ENCODE measurements around the gene CALML5. TPM values are rescaled to one million over a fixed set of nuclear protein-coding genes. Genes with fewer than 3 reads are reported as not detected.

CALML5 gene
- total RNA-seq, 1 experiment from 2014 or later: not detected

DNA sequence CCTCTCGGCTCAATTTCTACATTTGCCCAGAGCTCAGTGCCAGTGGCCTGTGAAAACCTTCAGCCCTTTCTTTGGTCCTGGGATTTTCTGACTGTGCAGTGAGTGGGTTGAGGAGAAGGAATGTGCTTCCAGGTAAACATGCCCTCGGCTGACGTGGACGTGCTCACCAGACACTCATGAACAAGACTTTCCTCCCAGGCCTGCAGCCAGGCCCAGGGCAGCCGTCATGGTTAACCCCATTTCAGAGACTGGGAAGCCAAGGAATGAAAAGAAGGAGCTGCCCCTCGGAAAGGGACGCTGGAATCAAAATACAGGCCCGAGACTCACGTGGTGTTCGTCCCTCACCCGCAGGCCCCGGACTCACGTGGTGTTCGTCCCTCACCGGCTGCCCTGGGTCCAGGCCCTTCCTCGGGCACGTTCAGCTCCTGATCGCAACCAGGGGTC lies 8.8 kb upstream of the CALML5 start:
- in situ Hi-C loops (cut with HindIII; ENCODE audit: low pct_unique_long_range_greater_than_20kb, low sequenced_read_pairs): no loop called here
- no peak for DNase-seq (ENCODE audit: low read depth)

DNA sequence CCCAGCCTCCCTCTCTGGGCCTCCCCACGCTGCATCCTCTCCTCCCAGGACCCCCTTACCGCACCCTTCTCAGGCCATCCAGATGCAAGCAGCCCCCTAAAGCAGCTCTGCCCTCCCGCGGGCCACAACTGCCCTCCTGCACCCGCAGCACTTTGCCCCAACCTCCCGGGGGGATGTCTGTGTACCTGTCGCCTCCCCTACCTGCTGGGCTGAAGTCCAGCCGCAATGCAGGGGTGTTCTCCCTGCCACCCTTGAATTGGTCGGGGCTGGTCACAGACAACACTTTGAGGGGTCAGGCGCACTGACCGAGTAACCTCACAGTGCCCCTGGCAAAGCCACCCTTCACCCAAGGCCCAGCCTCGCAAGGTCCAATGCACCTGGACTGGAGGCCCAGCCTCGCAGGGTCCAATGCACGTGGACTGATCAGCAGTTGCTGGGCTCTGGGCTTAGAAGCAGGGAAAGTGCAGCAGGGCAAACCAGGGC lies 8.3 kb upstream of the CALML5 start:
- in situ Hi-C loops (cut with HindIII; ENCODE audit: low pct_unique_long_range_greater_than_20kb, low sequenced_read_pairs): no loop called here
- DNase-seq (ENCODE audit: low read depth): no peak

DNA sequence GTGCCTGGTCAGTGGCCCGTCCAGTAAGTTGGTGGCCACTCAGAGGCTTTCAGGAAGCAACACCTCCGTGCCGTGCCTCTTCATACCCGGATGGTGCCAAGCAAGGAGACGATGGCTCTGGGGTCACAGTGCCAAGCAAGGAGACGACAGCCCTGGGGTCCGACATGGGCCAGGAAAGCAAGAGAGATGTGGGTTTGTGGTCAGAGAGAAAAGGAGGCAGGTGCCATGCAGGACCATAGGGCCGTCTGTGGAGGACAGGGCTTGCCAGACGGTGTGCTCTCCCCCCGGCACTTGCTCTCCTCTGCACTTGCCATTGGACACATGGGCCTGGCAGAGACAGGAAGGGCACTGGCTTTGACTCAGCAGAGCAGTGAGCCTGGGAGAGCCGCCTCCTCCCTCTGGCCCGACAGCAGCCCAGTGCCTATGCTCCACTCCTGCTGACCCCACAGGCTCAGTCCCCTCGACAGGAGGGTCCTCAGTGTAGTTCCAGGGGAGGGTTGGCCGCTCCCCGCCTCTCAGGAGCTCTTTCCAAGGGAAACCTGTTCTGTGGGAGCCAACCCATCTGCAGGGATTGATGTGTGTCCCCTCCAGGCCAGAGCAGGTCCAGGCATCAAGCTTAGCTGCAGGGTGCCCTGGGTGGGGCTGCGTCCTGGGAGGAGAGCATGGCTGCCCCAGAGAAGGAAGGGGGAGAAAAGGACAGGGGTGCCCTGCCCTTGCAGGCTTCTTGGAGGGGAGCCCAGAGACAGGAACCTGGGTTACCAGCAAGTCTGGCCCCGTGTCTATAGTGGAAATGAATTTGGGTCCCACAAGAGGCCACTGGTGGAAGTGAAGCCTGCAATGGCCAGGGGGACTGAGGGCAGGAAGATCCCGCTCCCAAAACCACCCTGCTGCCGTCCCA lies 7.6 kb upstream of the CALML5 start:
- in situ Hi-C loops (cut with HindIII; ENCODE audit: low pct_unique_long_range_greater_than_20kb, low sequenced_read_pairs): no loop called here
- no peak for DNase-seq (ENCODE audit: low read depth)

DNA sequence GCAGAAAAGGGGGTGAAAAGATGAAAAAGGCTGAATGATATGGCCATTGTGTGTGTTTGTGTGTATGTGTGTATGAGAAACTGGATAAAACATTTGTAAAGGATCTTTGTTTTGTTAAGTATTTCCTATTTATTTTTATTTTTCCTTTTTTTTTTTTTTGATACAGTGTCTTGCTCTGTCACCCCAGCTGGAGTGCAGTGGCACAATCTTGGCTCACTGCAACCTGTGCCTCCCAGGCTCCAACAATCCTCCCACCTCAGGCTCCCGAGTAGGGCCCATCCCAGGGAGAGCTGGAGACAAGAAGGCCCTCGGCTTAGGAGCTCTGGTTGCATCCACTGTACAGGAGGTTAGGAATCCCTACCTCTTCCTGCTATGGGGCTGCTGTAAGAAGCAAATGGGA lies 6.9 kb upstream of the CALML5 start:
- in situ Hi-C loops (cut with HindIII; ENCODE audit: low pct_unique_long_range_greater_than_20kb, low sequenced_read_pairs): no loop called here
- no peak for DNase-seq (ENCODE audit: low read depth)

DNA sequence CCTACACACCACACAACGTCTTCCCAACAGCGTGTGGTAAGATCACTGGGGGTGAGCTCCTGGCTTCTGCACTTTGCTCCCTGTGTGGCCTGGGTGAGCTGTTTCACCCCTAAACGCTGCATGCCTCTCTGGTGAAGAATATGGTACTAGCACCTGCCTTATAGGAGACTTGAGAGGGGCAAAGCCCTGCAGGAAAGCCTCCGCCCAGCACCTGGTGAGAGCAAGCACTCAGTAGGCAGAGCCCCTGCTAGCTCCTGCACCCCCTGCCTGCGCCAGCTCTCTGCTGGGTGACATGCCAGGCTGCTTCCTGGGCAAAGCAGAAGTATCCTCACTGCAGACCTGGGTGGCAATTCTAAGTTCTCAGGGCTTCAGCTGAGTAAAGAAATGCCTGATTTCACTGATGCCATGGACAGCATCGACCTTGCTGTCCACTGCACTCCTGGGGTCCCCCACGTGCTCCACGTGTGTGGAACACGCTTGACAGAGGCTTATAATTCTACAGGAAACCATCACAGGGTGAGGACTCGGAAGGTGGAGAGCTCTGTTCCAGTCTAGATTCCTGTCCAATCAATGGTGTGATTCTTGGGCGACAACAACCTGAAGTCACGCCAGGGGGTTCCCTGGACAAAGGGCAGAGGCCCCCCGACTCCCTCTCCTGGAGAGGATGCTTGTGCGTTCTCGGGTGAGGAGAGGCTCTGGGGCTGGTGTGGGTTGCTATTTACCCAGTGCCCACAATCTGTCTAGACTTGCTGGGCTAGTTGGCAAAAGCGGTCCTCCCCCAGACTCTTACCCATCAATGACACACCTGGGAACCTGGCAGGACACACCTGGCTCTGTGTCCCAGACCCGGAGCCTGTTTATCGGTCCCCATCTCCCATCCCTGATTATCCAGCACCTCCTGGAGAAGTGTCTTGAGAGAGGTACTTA lies 5.0 kb upstream of the CALML5 start:
- no peak for DNase-seq (ENCODE audit: low read depth)
- in situ Hi-C loops (cut with HindIII; ENCODE audit: low pct_unique_long_range_greater_than_20kb, low sequenced_read_pairs): no loop called here

DNA sequence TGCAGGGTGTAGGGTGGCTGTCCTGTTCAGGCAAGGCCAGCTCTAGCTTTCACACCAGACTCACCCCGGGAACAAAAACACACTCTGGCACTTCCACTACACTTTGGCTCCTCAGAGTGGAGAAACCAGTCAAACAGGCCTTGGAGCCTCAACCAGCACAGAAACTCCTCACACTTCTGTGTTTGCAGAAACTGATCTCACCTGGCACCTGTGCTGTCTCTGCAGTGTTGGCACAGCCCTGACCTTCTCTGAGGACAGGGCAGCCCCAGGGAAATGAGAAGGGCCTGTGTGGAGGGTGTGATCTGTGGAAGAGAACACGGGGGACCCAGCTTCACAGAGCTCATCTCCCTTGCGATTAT lies 4.1 kb upstream of the CALML5 start:
- in situ Hi-C loops (cut with HindIII; ENCODE audit: low pct_unique_long_range_greater_than_20kb, low sequenced_read_pairs): no loop called here
- no peak for DNase-seq (ENCODE audit: low read depth)

DNA sequence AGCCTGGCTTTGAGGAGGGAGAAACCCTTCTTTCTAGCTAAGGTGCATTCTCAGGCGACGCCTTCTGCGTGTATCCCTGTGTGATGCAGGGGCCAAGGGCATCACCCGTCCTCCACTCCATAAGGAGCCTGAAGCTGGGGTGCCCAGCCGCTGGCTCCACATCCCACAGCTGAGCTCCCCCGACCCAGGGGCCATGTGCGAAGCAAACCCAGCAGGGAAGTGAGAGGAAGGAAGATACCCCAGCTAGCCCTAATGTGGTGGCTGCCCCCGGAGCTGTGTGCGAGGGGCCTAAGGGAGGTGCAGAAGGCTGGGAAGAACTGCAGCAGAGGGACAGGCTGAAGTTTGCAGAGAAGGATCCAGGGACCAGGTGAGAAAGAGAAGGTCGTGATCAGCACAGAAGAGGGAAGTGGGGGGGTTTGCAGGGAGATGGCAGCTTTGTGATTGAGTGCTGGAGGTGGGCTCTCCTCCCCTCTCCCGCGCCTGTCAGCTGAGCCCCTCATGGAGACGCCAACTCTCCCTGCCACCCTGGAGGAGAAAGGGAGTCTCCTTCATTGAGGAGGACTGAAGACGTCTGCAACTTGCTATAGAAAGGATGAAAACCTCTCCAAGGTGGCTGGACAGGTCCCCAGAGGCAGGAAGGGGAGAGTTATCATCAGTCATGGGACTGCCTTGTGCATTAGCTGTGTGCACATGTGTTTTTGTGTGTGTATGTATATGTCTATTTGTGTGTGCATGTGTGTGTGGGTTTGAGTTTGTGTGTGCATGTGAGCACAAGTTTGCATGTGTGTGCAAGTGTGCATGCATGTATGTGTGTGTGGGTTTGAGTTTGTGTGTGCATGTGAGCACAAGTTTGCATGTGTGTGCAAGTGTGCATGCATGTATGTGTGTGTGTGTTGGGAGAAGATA lies 3.5 kb upstream of the CALML5 start:
- in situ Hi-C loops (cut with HindIII; ENCODE audit: low pct_unique_long_range_greater_than_20kb, low sequenced_read_pairs): no loop called here
- DNase-seq (ENCODE audit: low read depth): no peak

DNA sequence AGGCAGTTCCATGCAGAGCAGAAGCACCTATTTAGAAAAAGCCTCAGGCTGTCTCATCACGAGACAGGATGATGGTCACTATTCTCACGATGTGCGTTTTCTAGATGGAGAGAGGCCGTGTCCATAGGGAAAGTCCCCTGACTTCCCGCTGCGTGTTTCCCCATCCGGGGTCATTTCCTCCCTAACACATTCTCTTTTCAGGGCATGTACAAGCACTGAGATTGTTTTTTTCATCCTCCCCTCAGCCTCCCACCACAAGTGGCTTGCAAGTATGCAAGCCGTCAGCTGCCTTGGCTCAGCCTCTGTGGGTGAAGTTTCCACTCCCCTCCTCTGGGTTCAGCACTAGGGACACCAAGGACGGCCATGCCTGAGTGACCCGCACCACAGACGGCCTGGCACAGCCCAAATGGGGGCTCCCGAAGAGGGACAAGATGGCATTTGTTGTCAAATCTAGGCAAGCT lies 2.7 kb upstream of the CALML5 start:
- no peak for DNase-seq (ENCODE audit: low read depth)
- in situ Hi-C loops (cut with HindIII; ENCODE audit: low pct_unique_long_range_greater_than_20kb, low sequenced_read_pairs): no loop called here

DNA sequence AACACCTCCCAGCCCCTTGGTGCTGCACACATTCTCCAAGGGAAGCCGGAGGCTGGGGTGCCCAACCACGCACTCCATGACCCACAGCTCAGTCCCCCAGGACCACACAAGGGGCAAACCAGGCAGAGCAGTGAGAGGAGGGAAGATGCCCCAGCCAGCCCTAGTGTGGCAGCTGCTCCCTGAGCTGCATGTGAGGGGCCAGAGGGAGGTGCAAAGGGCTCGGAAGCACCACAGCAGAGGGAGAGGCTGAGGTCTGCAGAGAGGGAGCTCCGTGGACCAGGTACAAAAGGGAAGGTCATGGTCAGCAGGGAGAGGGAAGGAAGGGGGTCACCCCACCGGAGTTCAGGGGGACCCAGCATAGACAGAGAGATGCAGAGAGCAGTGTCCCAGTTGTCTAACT lies 1.5 kb upstream of the CALML5 start:
- in situ Hi-C loops (cut with HindIII; ENCODE audit: low pct_unique_long_range_greater_than_20kb, low sequenced_read_pairs): no loop called here
- DNase-seq (ENCODE audit: low read depth): no peak

GRCh38 chr10:5500162-5500670 lies 846 bp upstream of the CALML5 start:
- DNase-seq (ENCODE audit: low read depth): no peak

DNA sequence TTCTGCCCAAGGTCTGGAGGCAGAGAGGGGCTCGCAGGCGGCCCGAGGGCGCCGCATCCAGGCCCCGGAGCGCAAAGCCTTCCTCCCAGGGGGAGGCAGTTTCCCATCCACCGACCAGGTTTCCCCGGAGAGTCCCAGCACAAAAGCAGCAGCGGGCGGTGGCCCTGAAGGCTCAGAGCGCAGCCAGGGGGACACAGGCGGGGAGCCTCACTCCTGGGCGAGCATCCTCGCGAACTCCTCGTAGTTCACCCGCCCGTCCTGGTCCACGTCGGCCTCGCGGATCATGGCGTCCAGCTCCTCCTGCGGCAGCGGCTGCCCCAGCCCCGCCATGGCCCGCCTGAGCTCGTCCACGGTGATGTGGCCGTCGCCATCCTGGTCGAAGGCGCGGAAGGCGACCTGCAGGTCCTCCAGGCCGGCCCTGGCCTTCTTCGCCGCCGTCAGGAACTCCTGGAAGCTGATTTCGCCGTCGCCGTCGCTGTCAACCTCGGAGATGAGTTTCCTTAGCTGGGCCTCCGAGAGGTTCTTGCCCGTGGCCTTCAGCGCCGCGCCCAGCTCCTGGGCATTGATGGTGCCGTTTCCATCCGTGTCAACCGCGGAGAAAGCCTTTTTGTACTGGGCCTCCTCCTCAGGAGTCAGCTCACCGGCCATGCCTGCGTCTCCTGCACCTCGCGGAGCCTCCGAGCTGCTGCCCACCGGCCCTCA lies 428 bp downstream of the CALML5 start:
- DNase-seq (ENCODE audit: low read depth): no peak
- in situ Hi-C loops (cut with HindIII; ENCODE audit: low pct_unique_long_range_greater_than_20kb, low sequenced_read_pairs): no loop called here

More at GRCh38 chr10:5500162-5500670, 846 bp upstream of the CALML5 start:
- in situ Hi-C loops (cut with HindIII; ENCODE audit: low pct_unique_long_range_greater_than_20kb, low sequenced_read_pairs): no loop called here

GRCh38 chr10:5497948-5498730 lies 1.2 kb downstream of the CALML5 start:
- in situ Hi-C loops (cut with HindIII; ENCODE audit: low pct_unique_long_range_greater_than_20kb, low sequenced_read_pairs): no loop called here

DNA sequence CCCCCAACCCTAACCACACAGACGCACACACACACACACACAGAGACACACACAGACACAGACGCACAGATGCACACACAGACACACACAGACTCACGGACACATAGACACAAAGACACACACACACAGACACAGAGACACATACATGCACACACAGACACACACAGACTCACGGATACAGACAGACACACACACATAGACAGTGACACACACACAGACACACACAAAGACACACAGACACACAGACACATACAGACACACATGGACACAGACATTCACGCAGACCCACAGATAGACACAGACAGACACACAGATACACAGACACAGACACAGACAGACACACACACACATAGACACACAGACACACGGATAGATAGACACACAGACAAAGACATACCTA lies 2.1 kb downstream of the CALML5 start:
- DNase-seq (ENCODE audit: low read depth): no peak
- in situ Hi-C loops (cut with HindIII; ENCODE audit: low pct_unique_long_range_greater_than_20kb, low sequenced_read_pairs): no loop called here

More at GRCh38 chr10:5497948-5498730, 1.2 kb downstream of the CALML5 start:
- no peak for DNase-seq (ENCODE audit: low read depth)

- DNase-seq (ENCODE audit: low read depth): no peak
- in situ Hi-C loops (cut with HindIII; ENCODE audit: low pct_unique_long_range_greater_than_20kb, low sequenced_read_pairs): no loop called here
Measured at GRCh38 chr10:5496261-5497250, 2.8 kb downstream of the CALML5 start.

GRCh38 chr10:5494611-5495010 lies 4.8 kb downstream of the CALML5 start:
- in situ Hi-C loops (cut with HindIII; ENCODE audit: low pct_unique_long_range_greater_than_20kb, low sequenced_read_pairs): no loop called here

More at GRCh38 chr10:5494611-5495010, 4.8 kb downstream of the CALML5 start:
- no peak for DNase-seq (ENCODE audit: low read depth)
